Stimulated activated CD4-positive, alpha-beta T cell treated with anti-CD3 and anti-CD28 coated beads, Interleukin-4, amount 100 ng/mL, for 1 hour (primary cell): ENCODE measurements around the gene SCN8A.
A peak's percentile ranks its signal among the peaks of the same experiment; 100 is the strongest.
"Not testable (repeated sequence)": the region's sequence is repeated elsewhere in the genome, so short reads cannot be mapped to it uniquely, and the experiment has no call there.

ENCODE experiments used
- DNase-seq: peaks from one replicate; pipeline ENCODE4 v3.0.0-alpha.2; 2020

Gene SCN8A

DNA sequence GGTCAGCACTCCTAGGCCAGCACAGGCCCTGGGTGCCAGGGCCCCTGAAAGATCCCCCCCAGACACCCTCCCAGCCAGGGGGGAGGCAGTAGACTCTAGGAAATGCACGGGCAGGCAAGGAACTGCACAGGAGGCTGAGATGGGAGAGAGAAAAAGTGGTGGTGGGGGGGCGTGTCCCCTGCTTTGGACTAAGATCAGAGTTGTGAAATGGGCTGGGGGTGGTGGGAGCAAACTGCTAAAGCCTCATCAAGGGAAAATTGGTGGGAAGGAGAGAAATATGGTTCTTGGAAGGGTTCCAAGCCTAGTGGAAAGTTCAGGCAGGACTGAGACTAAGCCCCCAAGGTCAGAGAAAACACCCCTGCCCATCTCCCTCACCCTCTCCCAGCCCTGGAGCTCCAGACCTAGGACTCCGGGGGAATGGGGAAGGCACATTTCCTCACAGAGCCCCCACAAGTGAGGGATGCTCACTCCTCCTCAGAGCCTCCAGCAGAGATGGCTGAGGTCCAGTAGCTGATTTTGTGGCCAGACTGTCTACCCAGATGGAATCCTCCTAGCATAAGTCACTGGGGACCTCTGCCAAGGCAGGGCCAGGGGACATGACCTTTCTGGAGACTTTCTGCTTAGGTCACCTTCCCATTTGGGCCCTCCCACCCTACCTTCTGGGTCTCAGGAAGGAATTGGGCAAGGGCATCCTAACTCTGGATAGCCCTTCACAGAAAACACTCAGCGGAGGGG is 227.7 kb downstream of the SCN8A start:
- DNase-seq, result no peak

DNA sequence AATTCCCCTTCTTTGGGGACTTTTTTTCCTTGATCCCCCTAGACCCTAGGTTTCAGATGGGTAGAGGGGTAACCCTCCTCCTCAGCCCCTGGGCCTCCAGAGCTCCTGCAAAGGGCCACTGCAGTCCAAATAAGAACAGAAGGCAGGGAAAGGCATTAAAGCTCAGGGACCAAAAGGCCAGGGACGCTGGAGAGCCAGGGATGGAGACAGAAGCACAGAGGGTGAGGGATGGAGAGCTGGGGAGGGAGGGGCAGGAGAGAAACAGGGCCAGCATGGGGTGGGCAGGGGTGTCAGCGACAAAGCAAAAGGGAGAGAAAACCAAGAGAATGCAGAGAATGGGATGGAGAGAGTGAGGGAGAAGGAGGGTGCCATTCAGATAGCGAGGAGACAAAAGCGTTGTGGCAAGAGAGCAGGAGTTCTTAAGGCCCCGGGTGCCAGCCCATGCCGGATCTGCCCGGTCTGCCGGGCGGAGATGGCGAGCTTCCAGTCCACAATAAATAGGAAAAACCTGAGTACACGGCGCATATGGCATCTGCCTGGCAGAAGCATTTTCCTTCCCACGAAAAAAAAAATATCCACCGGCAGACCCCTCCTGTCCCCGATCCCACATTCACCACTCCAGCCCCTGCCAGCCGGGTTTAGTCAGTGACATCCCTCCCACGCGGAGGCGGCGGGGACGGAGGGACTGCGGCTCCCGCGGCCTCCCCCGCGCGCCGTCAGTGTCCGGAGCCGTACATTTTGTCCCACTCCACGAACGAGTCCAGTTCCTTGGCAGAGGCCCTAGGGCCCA is 228.9 kb downstream of the SCN8A start:
- no peak for DNase-seq

DNA sequence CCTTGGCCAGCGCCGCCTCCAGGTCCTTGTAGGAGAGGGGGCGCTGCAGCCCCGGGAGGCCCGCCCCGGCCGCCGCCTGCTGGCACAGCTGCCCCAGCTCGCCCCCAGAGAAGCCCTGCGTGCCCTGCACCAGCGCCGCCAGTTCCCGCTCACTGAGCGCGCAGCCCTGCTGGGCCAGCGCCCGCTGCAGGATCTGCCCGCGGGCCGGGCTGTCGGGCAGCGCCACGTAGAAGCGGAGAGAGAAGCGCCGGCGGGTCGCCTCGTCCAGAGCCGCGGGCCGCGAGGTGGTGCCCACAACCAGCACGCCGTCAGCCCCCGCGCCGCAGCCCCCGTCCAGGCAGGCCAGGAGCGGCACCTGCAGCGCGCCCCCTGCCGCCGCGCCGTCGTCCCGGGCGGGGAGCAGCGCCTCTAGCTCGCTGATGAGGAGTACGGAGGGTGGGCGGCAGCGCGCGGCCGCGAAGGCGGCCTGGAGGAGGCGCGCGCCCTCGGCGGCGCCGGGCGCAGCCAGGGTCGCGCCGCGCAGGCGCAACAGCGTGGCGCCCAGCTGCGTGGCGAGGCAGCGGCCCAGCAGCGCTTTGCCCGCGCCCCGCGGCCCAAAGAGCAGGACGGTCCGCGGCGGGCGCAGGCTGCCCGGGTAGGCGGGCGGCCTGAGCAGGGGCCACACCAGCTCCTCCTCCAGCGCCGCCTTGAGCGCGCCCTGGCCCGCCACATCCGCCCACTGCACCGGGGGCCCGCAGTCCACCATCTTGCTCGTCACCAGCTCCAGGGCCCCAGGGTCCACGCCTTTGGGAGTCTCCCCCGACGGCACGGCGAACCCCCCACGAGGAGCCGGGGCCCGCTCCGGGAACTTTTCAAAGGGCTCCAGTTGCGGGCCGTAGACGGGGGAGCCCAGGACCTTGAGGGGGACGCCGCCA is 229.8 kb downstream of the SCN8A start:
- peak; percentile 88 for DNase-seq

DNA sequence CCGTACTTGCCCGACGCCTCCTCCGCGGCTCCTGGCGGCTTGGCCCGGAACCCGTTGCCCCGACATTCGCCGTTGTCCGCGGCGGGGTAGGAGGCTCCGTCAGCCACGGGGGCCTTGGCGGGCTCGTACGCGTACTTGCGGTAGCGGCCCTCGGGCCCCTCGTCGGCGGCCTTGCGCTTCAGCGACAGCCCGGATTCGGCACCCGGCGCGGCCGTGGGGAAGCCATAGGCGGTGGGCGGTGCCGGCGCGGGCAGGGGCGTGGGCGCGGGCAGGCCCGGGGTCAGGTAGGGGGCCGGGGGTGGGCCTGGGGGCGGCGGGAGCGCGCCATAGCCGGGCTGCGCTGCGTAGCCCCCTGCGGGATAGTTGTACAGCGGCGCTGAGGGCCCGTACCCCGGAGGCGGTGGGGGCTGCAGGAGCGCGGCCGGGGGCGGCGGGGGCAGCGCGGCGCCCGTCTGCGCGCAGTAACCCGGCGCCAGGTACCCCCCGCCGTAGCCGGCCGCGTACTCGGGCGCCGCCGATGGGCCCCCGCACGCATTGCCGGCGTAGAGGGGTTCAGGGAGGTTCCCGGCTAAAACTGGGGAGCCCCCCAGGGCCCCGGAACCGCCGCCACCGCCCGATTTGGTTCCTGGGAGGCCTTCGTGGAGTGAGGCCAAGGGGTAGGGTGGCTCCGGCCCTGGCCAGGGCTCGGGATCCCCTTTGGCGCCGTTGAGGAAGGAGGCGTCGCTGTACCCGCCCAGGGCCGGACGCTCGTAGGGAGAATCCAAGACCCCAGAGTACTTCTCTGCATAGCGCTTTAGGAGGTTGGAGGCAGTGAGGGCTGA is 230.6 kb downstream of the SCN8A start:
- DNase-seq, result peak; percentile 53

DNA sequence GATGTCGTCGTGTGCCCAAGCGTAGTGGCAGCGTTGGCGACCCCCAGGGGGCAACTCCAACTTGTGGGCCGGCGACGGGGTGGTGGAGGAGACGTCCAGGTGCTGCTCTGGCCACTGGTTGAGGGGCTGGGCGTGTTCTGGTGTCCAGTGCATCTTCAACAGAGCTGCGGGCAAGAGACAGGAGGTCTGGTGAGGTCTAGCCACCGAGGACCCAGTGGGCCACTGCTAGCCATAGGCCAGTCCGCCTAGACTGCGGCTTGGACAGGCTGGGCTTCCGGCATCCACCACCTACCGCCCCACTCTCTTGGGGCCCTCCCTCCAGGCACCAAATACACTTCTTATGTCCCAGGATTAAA is 231.2 kb downstream of the SCN8A start:
- no peak for DNase-seq

DNA sequence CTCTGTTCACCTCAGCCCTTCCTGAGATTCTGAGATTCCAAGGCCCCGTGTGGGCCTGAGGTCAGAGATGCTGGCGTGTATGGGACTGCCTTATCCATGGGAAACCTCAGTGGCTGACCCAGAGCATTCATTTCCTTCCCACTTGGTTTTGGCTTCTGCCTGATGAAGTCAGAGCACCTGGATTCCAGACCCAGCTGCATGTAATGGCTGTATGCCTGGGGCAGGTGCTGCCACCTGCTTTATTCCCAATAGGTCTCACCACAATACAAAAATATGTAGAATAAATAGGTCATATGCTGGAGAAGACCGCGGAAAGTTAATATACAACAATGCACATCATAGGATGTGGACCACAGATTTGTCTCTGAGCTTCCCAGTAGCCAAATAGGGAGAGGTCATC is 231.9 kb downstream of the SCN8A start:
- no peak for DNase-seq

DNA sequence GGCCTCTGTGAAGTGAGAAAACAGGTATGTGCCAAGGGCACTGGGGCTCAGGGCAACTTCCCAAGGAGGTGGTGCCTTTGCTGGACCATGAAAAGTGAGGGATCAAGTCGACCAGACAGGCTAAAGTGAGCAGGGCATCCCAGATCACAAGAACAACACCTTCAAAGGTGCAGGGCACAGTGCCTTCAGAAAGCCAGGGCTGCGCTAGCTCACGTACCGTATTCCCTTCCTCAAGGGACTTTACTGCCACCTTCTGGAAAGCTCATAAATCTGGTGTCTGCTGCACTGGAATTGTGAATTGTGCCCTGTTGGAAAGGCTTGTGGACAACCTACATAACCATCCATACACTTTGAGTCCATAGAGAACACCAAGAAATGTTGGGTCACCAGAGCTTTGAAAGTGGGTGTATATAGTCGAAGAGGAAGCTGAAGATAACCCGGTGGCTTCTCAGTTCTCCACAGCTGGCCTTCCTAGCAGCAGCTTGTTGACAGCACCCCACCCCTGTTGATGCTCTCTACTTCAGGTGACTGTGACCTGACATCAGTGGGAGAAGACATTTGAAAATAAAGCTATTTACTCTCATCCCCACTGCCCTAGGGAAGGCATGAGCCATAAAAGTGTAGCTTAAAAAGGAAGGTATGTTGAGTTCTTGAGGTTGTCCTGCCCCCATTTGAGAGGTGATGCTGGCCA is 233.0 kb downstream of the SCN8A start:
- DNase-seq, result no peak

DNA sequence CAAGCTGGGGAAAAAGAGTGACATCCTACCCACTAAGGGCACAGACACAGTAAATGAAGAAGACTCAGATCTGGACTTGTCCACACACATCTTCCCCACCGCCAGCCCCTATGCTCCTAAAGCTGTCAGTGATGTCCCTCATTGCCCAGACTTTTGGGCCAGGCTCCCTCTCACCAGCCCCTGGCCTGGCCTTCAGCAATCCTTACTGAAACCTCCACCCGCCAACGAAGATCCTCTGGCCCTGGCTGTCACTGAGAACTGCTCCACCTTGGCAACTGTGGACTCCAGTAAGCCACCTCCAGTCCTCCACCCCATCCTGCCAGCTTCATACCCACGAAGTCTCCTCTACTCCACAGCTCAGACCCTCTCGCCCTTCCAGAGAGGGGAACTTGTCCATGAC is 234.2 kb downstream of the SCN8A start:
- no peak for DNase-seq

DNA sequence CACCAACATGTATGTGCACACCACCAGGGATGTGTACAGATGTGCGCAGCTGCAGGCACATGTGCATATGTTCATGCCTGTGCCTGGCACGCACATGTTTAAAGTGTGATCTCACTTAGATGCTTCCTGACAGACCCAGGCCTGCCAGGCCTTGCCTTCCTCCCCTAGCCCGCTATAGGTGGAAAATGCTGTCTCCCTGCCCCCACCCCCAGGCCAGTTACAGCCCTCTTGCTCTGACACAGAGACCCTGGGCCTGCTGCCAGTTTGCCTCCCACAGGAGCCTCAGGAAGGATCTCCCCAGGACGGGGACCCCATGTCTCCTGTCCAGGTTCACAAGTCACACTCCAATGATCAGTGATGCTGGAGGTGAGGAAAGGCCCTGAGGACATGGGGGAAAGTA is 235.8 kb downstream of the SCN8A start:
- no peak for DNase-seq

DNA sequence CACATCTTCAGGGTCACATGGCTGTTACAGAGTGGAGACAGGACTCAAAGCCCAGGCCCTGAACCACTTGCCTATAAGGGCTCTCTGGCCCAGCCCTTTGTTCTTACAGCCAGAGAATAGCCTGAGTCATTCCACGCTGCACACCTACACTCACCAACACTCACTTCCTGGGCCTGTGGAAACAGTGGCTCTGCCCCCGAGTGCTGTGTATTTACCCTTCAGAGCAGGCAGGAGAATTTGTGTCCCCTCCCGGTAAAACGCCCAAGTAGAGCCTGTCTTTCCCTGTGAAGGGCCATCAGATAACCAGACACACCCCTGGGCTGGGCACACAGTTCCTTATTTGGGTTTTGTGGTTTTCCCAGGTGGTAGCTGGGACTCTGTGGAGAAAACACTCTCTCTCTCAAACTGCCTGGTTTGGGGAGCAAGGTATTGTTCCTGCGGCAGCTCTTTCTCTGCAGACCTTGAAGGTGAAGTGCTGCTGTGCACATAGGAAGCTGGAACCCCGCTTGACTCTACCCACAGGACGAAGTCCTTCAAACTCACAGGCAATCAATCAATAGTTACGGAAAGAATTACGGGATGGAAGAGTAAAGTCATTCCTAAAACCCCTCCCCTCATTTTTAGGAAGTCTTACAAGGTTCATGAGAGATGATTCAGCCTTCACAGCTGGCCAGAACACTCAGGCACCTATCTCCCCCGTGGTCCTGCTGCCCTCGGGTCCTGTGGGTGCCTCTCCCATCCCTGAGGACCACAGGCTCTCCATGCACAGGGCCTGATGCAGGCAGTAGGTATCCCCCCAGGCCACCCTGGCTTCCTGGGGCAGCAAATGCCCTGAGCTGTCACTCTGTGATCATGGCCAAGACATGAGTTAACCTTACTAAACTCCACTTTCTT is 237.1 kb downstream of the SCN8A start:
- DNase-seq, result peak; percentile 56

DNA sequence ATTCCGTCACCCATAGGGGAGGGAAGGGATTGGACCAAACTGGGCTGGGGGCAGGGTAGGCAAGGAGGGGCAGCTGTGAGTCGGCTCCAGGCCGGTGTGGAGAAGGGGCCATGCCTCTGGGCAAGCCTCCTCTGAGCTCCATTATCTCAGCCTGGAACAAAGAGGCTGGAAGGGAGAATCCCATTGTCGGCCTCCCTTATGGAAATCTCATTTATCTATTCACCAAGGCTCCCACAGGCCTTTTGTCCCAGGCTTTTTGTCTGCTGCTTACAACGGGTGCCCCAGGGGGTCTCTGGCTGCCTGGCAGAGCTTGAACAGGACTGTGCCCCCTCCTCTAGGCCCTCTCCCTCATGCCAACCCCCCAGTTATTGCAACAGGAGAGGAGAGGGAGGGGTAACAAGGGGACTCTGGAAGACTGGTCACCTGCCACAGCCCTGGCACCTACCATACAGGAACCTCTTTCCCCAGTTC is 238.0 kb downstream of the SCN8A start:
- DNase-seq, result no peak

DNA sequence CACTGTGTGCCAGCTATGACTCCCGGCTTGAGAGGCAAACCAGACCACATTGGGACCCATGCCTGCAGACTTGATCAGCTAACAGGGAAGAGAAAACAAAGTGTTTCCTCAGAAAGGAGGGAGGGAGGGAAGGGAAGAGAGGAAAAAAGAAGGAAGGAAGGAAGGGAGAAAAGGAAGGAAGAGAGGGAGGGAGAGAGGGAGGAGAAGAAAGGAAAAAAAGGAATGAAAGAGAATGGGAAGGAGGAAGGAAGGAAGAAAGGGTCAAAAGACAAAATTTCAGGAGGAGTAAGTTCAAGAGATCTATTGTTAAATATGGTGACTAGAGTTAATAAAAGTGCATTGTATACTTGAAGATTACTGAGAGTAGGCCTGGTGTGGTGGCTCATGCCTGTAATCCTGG is 238.6 kb downstream of the SCN8A start:
- no peak for DNase-seq

DNA sequence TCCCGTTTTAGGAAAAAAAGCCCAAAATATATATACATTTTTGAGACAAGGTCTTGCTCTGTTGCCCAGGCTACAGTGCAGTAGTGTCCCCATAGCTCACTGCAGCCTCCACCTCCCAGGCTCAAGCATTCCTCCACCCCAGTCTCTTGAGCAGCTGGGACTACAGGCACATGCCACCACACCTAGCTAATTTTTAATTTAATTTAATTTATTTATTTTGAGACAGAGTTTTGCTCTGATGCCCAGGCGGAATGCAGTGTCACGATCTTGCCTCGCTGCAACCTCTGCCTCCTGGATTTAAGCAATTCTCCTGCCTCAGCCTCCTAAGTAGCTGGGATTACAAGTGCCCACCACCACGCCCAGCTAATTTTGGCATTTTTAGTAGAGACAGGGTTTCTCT is 240.8 kb downstream of the SCN8A start:
- DNase-seq, result not testable (repeated sequence)

DNA sequence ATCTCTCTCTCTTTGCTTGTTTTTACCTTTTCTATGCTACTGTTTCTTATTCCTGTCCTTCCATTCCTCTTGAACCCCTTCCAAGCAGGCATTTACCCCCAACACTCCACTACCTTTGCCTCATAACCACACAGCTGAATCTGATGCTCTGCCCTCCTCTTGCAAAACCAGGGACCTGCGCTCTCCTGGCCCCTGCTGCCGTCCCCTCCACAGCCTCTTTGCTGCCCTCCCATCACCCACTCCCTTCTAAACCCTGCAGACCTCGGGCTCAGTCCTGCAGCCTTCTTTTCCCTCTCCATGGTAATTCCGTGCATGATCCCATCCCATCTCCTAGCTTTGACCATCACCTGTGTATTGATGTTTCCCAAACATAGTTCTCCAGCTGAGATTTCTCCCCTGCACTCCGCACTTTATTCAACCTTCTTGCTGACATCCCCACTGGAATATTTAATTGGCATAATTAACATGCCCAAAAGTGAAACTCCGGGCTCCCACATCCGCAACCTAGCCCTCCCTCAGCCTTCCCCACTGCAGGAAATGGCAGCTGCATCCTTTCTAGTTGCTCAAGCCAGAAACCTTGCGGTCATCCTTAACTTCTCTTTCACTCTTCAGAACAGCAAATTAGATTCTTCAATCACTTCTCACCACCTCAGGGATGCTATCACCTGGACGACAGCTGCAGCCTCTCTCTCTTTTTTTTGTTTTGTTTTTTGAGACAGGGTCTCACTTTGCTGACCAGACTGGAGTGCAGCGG is 241.5 kb downstream of the SCN8A start:
- DNase-seq, result no peak

DNA sequence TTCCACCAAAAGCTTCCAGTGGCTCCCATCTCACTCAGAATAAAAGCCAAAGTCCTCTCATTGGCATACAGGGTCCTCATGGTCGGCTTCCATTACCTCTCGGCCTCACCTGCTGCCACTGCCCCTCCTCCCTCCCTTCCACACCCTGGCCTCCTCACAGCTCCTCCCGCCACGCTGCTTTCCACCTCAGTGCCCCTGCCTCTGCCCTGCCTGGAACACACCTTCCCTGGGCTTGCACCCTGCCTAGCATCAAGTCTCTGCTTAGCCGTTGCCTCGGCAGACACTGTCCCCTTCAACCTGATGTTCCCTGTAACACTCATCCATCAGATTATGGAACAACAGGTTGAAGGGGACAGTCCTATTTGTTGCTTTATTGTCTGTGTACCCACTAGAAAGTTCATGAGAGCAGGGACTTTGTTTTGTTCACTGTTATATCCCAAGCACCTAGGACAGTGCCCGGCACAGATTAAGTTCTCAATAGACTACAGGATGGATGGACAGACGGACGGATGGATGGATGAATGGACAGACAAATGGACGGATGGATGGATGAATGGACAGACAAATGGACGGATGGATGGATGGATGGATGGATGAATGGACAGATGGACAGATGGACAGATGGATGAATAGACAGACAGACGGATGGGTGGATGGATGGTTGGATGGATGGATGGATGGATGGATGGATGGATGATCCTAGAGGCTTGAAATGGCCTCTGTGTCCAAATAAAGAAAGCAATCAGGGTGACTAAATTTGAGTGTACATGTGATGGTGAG is 242.6 kb downstream of the SCN8A start:
- DNase-seq, result no peak

DNA sequence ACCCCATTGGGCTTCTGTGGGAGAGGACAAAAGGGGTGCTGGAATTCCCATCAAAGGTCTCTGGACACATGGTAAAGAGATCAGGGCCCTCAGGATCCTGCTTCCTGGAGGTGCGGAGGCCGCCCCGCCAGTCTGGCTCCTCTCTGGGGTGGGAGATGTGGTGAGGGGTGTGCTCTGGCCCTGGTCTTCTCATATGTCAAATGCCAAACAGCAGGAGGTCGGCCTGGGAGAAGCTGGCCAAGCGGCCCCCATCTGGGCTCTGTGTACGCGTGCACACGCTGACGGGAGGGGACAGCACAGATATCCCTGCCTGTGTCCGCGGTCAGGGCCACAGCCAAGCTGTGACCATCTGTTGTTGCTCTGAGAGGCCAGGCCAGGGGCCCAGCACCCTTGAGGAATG is 243.4 kb downstream of the SCN8A start:
- no peak for DNase-seq

DNA sequence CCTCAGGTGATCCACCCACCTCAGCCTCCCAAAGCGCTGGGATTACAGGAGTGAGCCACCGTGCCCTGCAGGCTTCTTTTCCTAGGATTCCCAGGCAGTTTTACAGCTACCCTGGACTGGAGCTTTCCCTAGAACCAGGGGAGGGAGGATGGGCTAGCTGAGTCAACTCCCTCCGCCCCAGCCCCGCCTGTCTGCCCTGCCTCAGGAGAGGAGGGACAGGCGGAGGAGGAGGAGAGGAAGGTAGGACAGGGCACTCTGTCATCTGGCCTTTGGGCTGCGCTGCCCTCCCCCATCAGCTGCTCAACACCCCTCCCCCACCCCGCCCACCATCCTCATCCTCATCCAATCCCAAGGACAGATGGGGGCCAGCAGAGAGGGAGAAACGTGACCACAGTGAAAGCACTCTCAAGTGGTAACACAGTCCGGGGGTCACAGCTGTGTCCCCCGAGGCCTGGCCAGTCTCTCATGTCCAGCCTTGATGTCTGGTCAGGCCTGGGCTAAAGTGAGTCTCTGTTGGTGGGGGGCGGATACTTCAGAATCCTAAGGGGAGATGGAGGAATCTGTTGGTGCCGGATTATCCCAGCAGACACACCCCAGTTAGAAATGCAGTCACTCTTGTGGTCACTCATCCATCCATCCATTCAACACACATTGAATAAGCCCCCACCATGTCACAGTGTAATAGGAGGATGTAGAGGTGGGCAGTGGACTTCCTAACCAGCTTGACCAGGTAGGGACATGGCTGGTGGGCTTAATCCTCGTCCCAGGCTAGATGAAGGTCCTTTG is 245.2 kb downstream of the SCN8A start:
- no peak for DNase-seq

DNA sequence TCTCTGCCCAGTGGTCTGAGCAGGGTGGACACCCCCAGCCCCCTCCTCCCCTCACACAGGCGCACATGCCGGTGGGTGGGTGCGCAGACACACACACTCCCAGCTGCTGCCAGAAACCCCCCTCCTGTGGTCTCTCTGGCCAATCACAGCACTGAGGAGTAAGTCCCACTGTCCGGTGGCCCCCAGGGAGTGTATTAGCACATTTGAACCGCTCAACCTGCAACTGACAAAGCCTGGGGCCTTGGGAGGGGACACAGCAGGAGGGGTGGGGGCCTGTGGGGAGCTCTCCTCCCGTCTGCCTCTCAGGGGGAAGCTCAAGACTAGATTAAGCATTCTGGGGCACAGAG is 245.8 kb downstream of the SCN8A start:
- no peak for DNase-seq
